Measurements from ENCODE around the gene ZNF394. TPM values are rescaled to one million over a fixed set of nuclear protein-coding genes. Genes with fewer than 3 reads are reported as not detected.
"Not testable (repeated sequence)": the region's sequence is repeated elsewhere in the genome, so short reads cannot be mapped to it uniquely, and the experiment has no call there.

ZNF394 gene
- 10 to 100 TPM; 13.8 to 20.3 (median 14.3) TPM for polyA plus RNA-seq (ENCODE audit: insufficient read length in 3 of 3)
- long read RNA-seq, donor 1, partial matches to known transcripts = 0 of 3 reads
- long read RNA-seq, donor 1, other reads (novel, unspliced or antisense) = 0 of 3 reads
- long read RNA-seq, donor 2, partial matches to known transcripts = 0 of 3 reads
- long read RNA-seq, donor 2, other reads (novel, unspliced or antisense) = 0 of 3 reads
- long read RNA-seq, donor 3, transcript ZNF394-201 (3 exons, 2,179 nt) = major isoform, 7 of 11 reads
- long read RNA-seq, donor 3, partial matches to known transcripts = 0 of 11 reads
- long read RNA-seq, donor 3, other reads (novel, unspliced or antisense) = 0 of 11 reads
- long read RNA-seq, donor 4, transcript ZNF394-201 (3 exons, 2,179 nt) = major isoform, 5 of 8 reads
- long read RNA-seq, donor 4, partial matches to known transcripts = 0 of 8 reads
- long read RNA-seq, donor 4, other reads (novel, unspliced or antisense) = 0 of 8 reads
- long read RNA-seq, donor 5 = 0 reads
- long read RNA-seq, donor 6, transcript ZNF394-206 (2 exons, 1,619 nt) = major isoform, 5 of 7 reads
- long read RNA-seq, donor 6, partial matches to known transcripts = 0 of 7 reads
- long read RNA-seq, donor 6, other reads (novel, unspliced or antisense) = 0 of 7 reads
- long read RNA-seq, donor 7, transcript ZNF394-201 (3 exons, 2,179 nt) = major isoform, 5 of 8 reads
- long read RNA-seq, donor 7, partial matches to known transcripts = 0 of 8 reads
- long read RNA-seq, donor 7, other reads (novel, unspliced or antisense) = 0 of 8 reads
- long read RNA-seq, donor 8 = 0 reads
- long read RNA-seq, donor 9, transcript ZNF394-201 (3 exons, 2,179 nt) = major isoform, 6 of 8 reads
- long read RNA-seq, donor 9, partial matches to known transcripts = 0 of 8 reads
- long read RNA-seq, donor 9, other reads (novel, unspliced or antisense) = 0 of 8 reads
- long read RNA-seq, donor 10, transcript ZNF394-201 (3 exons, 2,179 nt) = major isoform, 9 of 11 reads
- long read RNA-seq, donor 10, partial matches to known transcripts = 0 of 11 reads
- long read RNA-seq, donor 10, other reads (novel, unspliced or antisense) = 0 of 11 reads
- long read RNA-seq, donor 11, transcript ZNF394-201 (3 exons, 2,179 nt) = major isoform, 5 of 6 reads
- long read RNA-seq, donor 11, partial matches to known transcripts = 0 of 6 reads
- long read RNA-seq, donor 11, other reads (novel, unspliced or antisense) = 0 of 6 reads
- long read RNA-seq, donor 12, partial matches to known transcripts = 0 of 2 reads
- long read RNA-seq, donor 12, other reads (novel, unspliced or antisense) = 0 of 2 reads
- long read RNA-seq, donor 13 = 0 reads
- long read RNA-seq, donor 14, transcript ZNF394-201 (3 exons, 2,179 nt) = major isoform, 7 of 9 reads
- long read RNA-seq, donor 14, partial matches to known transcripts = 0 of 9 reads
- long read RNA-seq, donor 14, other reads (novel, unspliced or antisense) = 0 of 9 reads
- long read RNA-seq, donor 15, partial matches to known transcripts = 0 of 5 reads
- long read RNA-seq, donor 15, other reads (novel, unspliced or antisense) = 0 of 5 reads
- long read RNA-seq, donor 16, transcript ZNF394-206 (2 exons, 1,619 nt) = minor isoform, 7 of 57 reads
- long read RNA-seq, donor 16, transcript ZNF394-201 (3 exons, 2,179 nt) = major isoform, 13 of 57 reads
- long read RNA-seq, donor 16, partial matches to known transcripts = 35 of 57 reads
- long read RNA-seq, donor 16, other reads (novel, unspliced or antisense) = 0 of 57 reads

GRCh38 chr7:99499721-99500636 lies at the start of gene ZNF394:
ZNF394 (minus strand) TSS chr7:99500281; CDS start chr7:99500093, 188 bp downstream.
- DNase-seq (ENCODE audit: extremely low read depth in 1 of 11, low read depth in 9 of 11, low spot score in 4 of 11) = peak; percentile 81 to 95 (median 91)

GRCh38 chr7:99549545-99549944 lies 49.5 kb upstream of the ZNF394 start:
- DNase-seq (ENCODE audit: extremely low read depth in 1 of 11, low read depth in 9 of 11, low spot score in 4 of 11) = not testable (repeated sequence)

- DNase-seq (ENCODE audit: extremely low read depth in 1 of 11, low read depth in 9 of 11, low spot score in 4 of 11) = not testable (repeated sequence)
Measured at GRCh38 chr7:99545308-99545707, 45.2 kb upstream of the ZNF394 start.

- no peak for DNase-seq (ENCODE audit: extremely low read depth in 1 of 11, low read depth in 9 of 11, low spot score in 4 of 11)
Measured at GRCh38 chr7:99543916-99544315, 43.8 kb upstream of the ZNF394 start.

- DNase-seq (ENCODE audit: extremely low read depth in 1 of 11, low read depth in 9 of 11, low spot score in 4 of 11) = no peak
Measured at GRCh38 chr7:99543081-99543671, 43.1 kb upstream of the ZNF394 start.

GRCh38 chr7:99541212-99541611 lies 41.1 kb upstream of the ZNF394 start:
- no peak for DNase-seq (ENCODE audit: extremely low read depth in 1 of 11, low read depth in 9 of 11, low spot score in 4 of 11)

GRCh38 chr7:99540542-99540941 lies 40.5 kb upstream of the ZNF394 start:
- DNase-seq (ENCODE audit: extremely low read depth in 1 of 11, low read depth in 9 of 11, low spot score in 4 of 11) = no peak

- DNase-seq (ENCODE audit: extremely low read depth in 1 of 11, low read depth in 9 of 11, low spot score in 4 of 11) = no peak
Measured at GRCh38 chr7:99539213-99539811, 39.2 kb upstream of the ZNF394 start.

GRCh38 chr7:99535667-99536066 lies 35.6 kb upstream of the ZNF394 start:
- DNase-seq (ENCODE audit: extremely low read depth in 1 of 11, low read depth in 9 of 11, low spot score in 4 of 11) = no peak

GRCh38 chr7:99531354-99531765 lies 31.3 kb upstream of the ZNF394 start:
- no peak for DNase-seq (ENCODE audit: extremely low read depth in 1 of 11, low read depth in 9 of 11, low spot score in 4 of 11)

- no peak for DNase-seq (ENCODE audit: extremely low read depth in 1 of 11, low read depth in 9 of 11, low spot score in 4 of 11)
Measured at GRCh38 chr7:99525713-99526440, 25.8 kb upstream of the ZNF394 start.

GRCh38 chr7:99521399-99521798 lies 21.3 kb upstream of the ZNF394 start:
- no peak for DNase-seq (ENCODE audit: extremely low read depth in 1 of 11, low read depth in 9 of 11, low spot score in 4 of 11)

GRCh38 chr7:99514050-99514449 lies 14.0 kb upstream of the ZNF394 start:
- DNase-seq (ENCODE audit: extremely low read depth in 1 of 11, low read depth in 9 of 11, low spot score in 4 of 11) = no peak

- peak in 1 of 11 donors; percentile 4 for DNase-seq (ENCODE audit: extremely low read depth in 1 of 11, low read depth in 9 of 11, low spot score in 4 of 11)
Measured at GRCh38 chr7:99505324-99505662, 5.2 kb upstream of the ZNF394 start.

- DNase-seq (ENCODE audit: extremely low read depth in 1 of 11, low read depth in 9 of 11, low spot score in 4 of 11) = peak; percentile 85 to 98 (median 95)
Measured at GRCh38 chr7:99504603-99505323, 4.7 kb upstream of the ZNF394 start, which contains the start of gene ZKSCAN5. ZKSCAN5 (plus strand) TSS chr7:99504662; CDS start chr7:99506045, 1,383 bp downstream.
